Smooth muscle cell (in vitro differentiated cells): ENCODE data around the gene BAIAP2. TPM values are rescaled to one million over a fixed set of nuclear protein-coding genes. Genes with fewer than 3 reads are reported as not detected.

Experiments used
- DNase-seq: peaks from one replicate; lab custom pipeline; 2025; ENCODE audit not compliant: unreplicated experiment; lab: John Stamatoyannopoulos, UW
- H2AFZ ChIP-seq: fragments of 200-600 bp; sonication (generic); 2 replicates; pipeline ENCODE4 v1.6.0; 2016; ENCODE audit warnings: antibody characterized with exemption, low read depth, mild to moderate bottlenecking
- H3F3A ChIP-seq: fragments of 200-600 bp; sonication (generic); 2 replicates; pipeline ENCODE4 v1.6.0; 2017; ENCODE audit warnings: antibody characterized with exemption, low read depth
- H3K27ac ChIP-seq: fragments of 200-600 bp; sonication (generic); 2 replicates; pipeline ENCODE4 v1.5.1; 2016; ENCODE audit warnings: low read depth, mild to moderate bottlenecking
- H3K27me3 ChIP-seq: fragments of 200-600 bp; sonication (generic); 2 replicates; pipeline ENCODE4 v1.6.1; 2016; ENCODE audit warnings: low read depth, mild to moderate bottlenecking
- H3K36me3 ChIP-seq: fragments of 200-600 bp; sonication (generic); 2 replicates; pipeline ENCODE4 v1.5.1; 2016; ENCODE audit warnings: low read depth
- H3K4me1 ChIP-seq: fragments of 200-600 bp; sonication (generic); 2 replicates; pipeline ENCODE4 v1.5.1; 2016; ENCODE audit warnings: low read depth
- H3K4me2 ChIP-seq: fragments of 200-600 bp; sonication (generic); 2 replicates; pipeline ENCODE4 v1.6.0; 2016; ENCODE audit warnings: mild to moderate bottlenecking
- H3K4me3 ChIP-seq: fragments of 200-600 bp; sonication (generic); 2 replicates; pipeline ENCODE4 v1.5.1; 2016; ENCODE audit warnings: mild to moderate bottlenecking
- H3K79me2 ChIP-seq: fragments of 200-600 bp; sonication (generic); 2 replicates; pipeline ENCODE4 v1.6.0; 2016; ENCODE audit warnings: low read depth, mild to moderate bottlenecking
- H3K9ac ChIP-seq: fragments of 200-600 bp; sonication (generic); 2 replicates; pipeline ENCODE4 v1.6.0; 2016; ENCODE audit warnings: low read depth
- H3K9me3 ChIP-seq: fragments of 200-600 bp; sonication (generic); replicated peaks from 2 replicates; pipeline ENCODE4 v1.5.1; 2016; ENCODE audit warnings: low read depth
- H4K20me1 ChIP-seq: fragments of 200-600 bp; sonication (generic); 2 replicates; pipeline ENCODE4 v1.6.0; 2016; ENCODE audit warnings: low read depth
- CTCF ChIP-seq: fragments of 200-600 bp; sonication (generic); IDR thresholded peaks from 2 replicates; pipeline ENCODE4 v1.5.1; 2017; ENCODE audit warnings: borderline replicate concordance, mild to moderate bottlenecking, antibody characterized with exemption; ENCODE audit not compliant: insufficient read depth, poor library complexity, severe bottlenecking
- WGBS: methylation state at CpG from one replicate; pipeline ENCODE4 v1.1.7; 2016; ENCODE audit warnings: low lambda C conversion rate; 5-methylcytosine and 5-hydroxymethylcytosine counted together
- polyA plus RNA-seq: library from polyadenylated mRNA; unstranded; fragments of >200 nt; fragmentation: Nextera tagmentation; extraction: Ambion mirVana; gene quantifications from 2 replicates; pipeline ENCODE4 v1.2.1, GENCODE V29; 2016
- total RNA-seq: library from RNA; depleted of rRNA; stranded (reverse); fragments of >200 nt; gene quantifications from 2 replicates; pipeline ENCODE4 v1.2.3, GENCODE V29; 2014

BAIAP2 gene
- total and polyA plus RNA-seq, 2 experiments from 2014 or later, result 26.6 to 41.9 TPM

- Histone ChIP-seq H2AFZ (no peak overlapping the region), H3K27ac (no peak overlapping the region), H3F3A (no peaks in the 10 kb centered on the region), H3K9ac (no peak overlapping the region), H3K4me1 (no peaks in the 10 kb centered on the region), H3K79me2 (no peaks in the 10 kb centered on the region), H3K4me3 (no peak overlapping the region), H4K20me1 (no peaks in the 10 kb centered on the region), H3K4me2 (no peak overlapping the region), H3K9me3 (peaks cover 3% of the 10 kb centered on the region), H3K27me3 (peaks cover 12% of the 10 kb centered on the region), H3K36me3 (no peaks in the 10 kb centered on the region)
- 93% methylated on average over 2 of the region's 2 CpGs for WGBS
- DNase-seq, result no peak
- TF ChIP-seq CTCF, result no peak
Measured at GRCh38 chr17:81010935-81011334, 24.0 kb upstream of the BAIAP2 start.

- Histone ChIP-seq H4K20me1 (no peaks in the 10 kb centered on the region), H3K9ac (no peak overlapping the region), H2AFZ (no peak overlapping the region), H3K79me2 (no peaks in the 10 kb centered on the region), H3K36me3 (no peaks in the 10 kb centered on the region), H3K27ac (no peak overlapping the region), H3K4me1 (no peaks in the 10 kb centered on the region), H3K9me3 (peaks cover 3% of the 10 kb centered on the region), H3K4me2 (no peak overlapping the region), H3F3A (no peaks in the 10 kb centered on the region), H3K27me3 (peaks cover 4% of the 10 kb centered on the region), H3K4me3 (no peak overlapping the region)
- DNase-seq, result no peak
- WGBS, result 39% methylated on average over 3 of the region's 3 CpGs
- TF ChIP-seq CTCF, result no peak
Measured at GRCh38 chr17:81011951-81012350, 23.0 kb upstream of the BAIAP2 start.

GRCh38 chr17:81012574-81013447 lies 22.1 kb upstream of the BAIAP2 start:
- H3K27me3 ChIP-seq, result no peaks in the 10 kb centered on the region
- H3K9ac ChIP-seq, result no peak overlapping the region
- H3K4me2 ChIP-seq, result no peak overlapping the region
- no peak overlapping the region for H3K27ac ChIP-seq
- no peaks in the 10 kb centered on the region for H3K79me2 ChIP-seq
- no peak for DNase-seq
- no peaks in the 10 kb centered on the region for H4K20me1 ChIP-seq
- TF ChIP-seq CTCF, result no peak
- H3K36me3 ChIP-seq, result no peaks in the 10 kb centered on the region
- peaks cover 2% of the 10 kb centered on the region for H3F3A ChIP-seq
- no peak overlapping the region for H2AFZ ChIP-seq
- 89% methylated on average over 13 of the region's 13 CpGs for WGBS
- no peak overlapping the region for H3K4me3 ChIP-seq
- H3K9me3 ChIP-seq, result peaks cover 3% of the 10 kb centered on the region
- peaks cover 4% of the 10 kb centered on the region for H3K4me1 ChIP-seq

GRCh38 chr17:81013642-81014041 lies 21.3 kb upstream of the BAIAP2 start:
- peaks cover 10% of the 10 kb centered on the region for H3F3A ChIP-seq
- H3K79me2 ChIP-seq, result no peaks in the 10 kb centered on the region
- no peak overlapping the region for H3K4me3 ChIP-seq
- no peak overlapping the region for H3K27ac ChIP-seq
- peaks cover 12% of the 10 kb centered on the region for H3K4me1 ChIP-seq
- no peaks in the 10 kb centered on the region for H3K36me3 ChIP-seq
- no peak overlapping the region for H3K9ac ChIP-seq
- DNase-seq, result no peak
- no peak overlapping the region for H2AFZ ChIP-seq
- H3K9me3 ChIP-seq, result peaks cover 3% of the 10 kb centered on the region
- no peaks in the 10 kb centered on the region for H4K20me1 ChIP-seq
- H3K27me3 ChIP-seq, result no peaks in the 10 kb centered on the region
- H3K4me2 ChIP-seq, result no peak overlapping the region
- 86% methylated on average over 6 of the region's 6 CpGs for WGBS
- TF ChIP-seq CTCF, result no peak
